K562 (cell line): ENCODE data around the gene PRPSAP2. TPM values are rescaled to one million over a fixed set of nuclear protein-coding genes. Genes with fewer than 3 reads are reported as not detected.

Experiments
- ATAC-seq: fragments of 200-7000 bp; cut with Tn5 transposase; 3 replicates; pipeline ENCODE4 v1.9.1; 2020; ENCODE audit warnings: moderate library complexity
- BruUV-seq: library from RNA; stranded (reverse); fragments of 400-500 nt; replicated peaks from 2 replicates; lab custom pipeline; 2021; lab: Mats Ljungman, UMichigan
- CTCF ChIA-PET: fragments of 300-600 bp; formaldehyde crosslinking; extraction: SDS; loops from one replicate; lab custom pipeline; 2021; ENCODE audit warnings: low intra/inter-chr PET ratio; lab: Yijun Ruan, JAX
- POLR2A ChIA-PET: fragments of 300-600, 350-650 bp; sonication (Branson Sonifier 250); formaldehyde crosslinking; extraction: SDS; loops from one replicate; lab custom pipeline; 2021; ENCODE audit warnings: antibody characterized with exemption, inconsistent platforms; lab: Yijun Ruan, JAX
- DNase-seq, 4 experiments: peaks; one replicate each; pipeline versions ENCODE4 v3.0.0 to v3.0.0-alpha.2; 2011 to 2018; ENCODE audit warnings: low spot score in 3 of 4, mixed read lengths in 3 of 4; ENCODE audit errors: extremely low read depth in 1 of 4
- FAIRE-seq: peaks from 2 replicates; lab custom pipeline; 2011; peaks lifted over from hg19 to GRCh38; lab: Jason Lieb, UNC
- H2AFZ ChIP-seq: 2 replicates; pipeline ENCODE4 v1.6.0; 2011; ENCODE audit warnings: low read depth, low read length, control low read depth, inconsistent platforms
- H3K27ac ChIP-seq: fragments of 200-600 bp; 3 replicates; pipeline ENCODE4 v1.8.0; 2011; ENCODE audit warnings: low read depth, mild to moderate bottlenecking, control low read depth, inconsistent platforms, low read length, moderate library complexity, mixed read lengths; ENCODE audit errors: extremely low read depth
- H3K27me3 ChIP-seq, 2 experiments: fragments of 300-600 bp in 1 of 2; 2 replicates in 1 of 2; 3 replicates in 1 of 2; pipeline versions ENCODE4 v1.6.0 to v1.8.0; 2011; ENCODE audit warnings: inconsistent platforms in 2 of 2, low read length in 2 of 2, mild to moderate bottlenecking in 1 of 2, mixed read lengths in 1 of 2, moderate library complexity in 1 of 2; ENCODE audit not compliant: control insufficient read depth in 2 of 2, insufficient read depth in 2 of 2
- H3K36me3 ChIP-seq: fragments of 300-600 bp; 3 replicates; pipeline ENCODE4 v1.8.0; 2011; ENCODE audit warnings: mild to moderate bottlenecking, low read length, inconsistent platforms; ENCODE audit not compliant: control insufficient read depth, insufficient read depth
- H3K4me1 ChIP-seq, 2 experiments: fragments of 200-600 bp in 1 of 2; replicated peaks in 1 of 2; 2 replicates in 1 of 2; 3 replicates in 1 of 2; pipeline versions ENCODE4 v1.5.1 to v1.8.0; 2011; ENCODE audit warnings: inconsistent platforms in 2 of 2, low read length in 2 of 2, mild to moderate bottlenecking in 1 of 2, mixed read lengths in 1 of 2, moderate library complexity in 1 of 2; ENCODE audit not compliant: control insufficient read depth in 2 of 2, insufficient read depth in 2 of 2
- H3K4me2 ChIP-seq: 2 replicates; pipeline ENCODE4 v1.6.1; 2011; ENCODE audit warnings: low read length, control low read depth, inconsistent platforms, mixed read lengths; ENCODE audit not compliant: insufficient read depth
- H3K4me3 ChIP-seq: fragments of 200-600 bp; sonication (generic), shearing (Covaris generic); 2 replicates; pipeline ENCODE4 v1.5.1; 2016; ENCODE audit warnings: control low read depth, inconsistent platforms
- H3K79me2 ChIP-seq: fragments of 200-600 bp; 3 replicates; pipeline ENCODE4 v1.8.0; 2011; ENCODE audit warnings: low read length, inconsistent platforms; ENCODE audit not compliant: control insufficient read depth, insufficient read depth
- H3K9ac ChIP-seq, 2 experiments: 2 replicates each; pipeline versions ENCODE4 v1.6.0 to v1.6.1; 2011; ENCODE audit warnings: low read depth in 2 of 2, low read length in 2 of 2, control low read depth in 1 of 2, inconsistent platforms in 1 of 2, mild to moderate bottlenecking in 1 of 2, mixed read lengths in 1 of 2; ENCODE audit not compliant: insufficient read depth in 1 of 2
- H3K9me1 ChIP-seq: one replicate; pipeline ENCODE4 v1.6.0; 2011; ENCODE audit warnings: inconsistent platforms, mild to moderate bottlenecking, low read length, moderate library complexity; ENCODE audit not compliant: control insufficient read depth, insufficient read depth
- H3K9me3 ChIP-seq: replicated peaks from 2 replicates; pipeline ENCODE4 v1.5.1; 2011; ENCODE audit warnings: low read depth, low read length, inconsistent platforms; ENCODE audit not compliant: control insufficient read depth, insufficient read depth
- H4K20me1 ChIP-seq: replicated peaks from 2 replicates; pipeline ENCODE4 v1.6.1; 2011; ENCODE audit warnings: low read length, inconsistent platforms, mixed read lengths; ENCODE audit not compliant: control insufficient read depth, insufficient read depth
- ATF7 ChIP-seq: fragments of 450-650 bp; IDR thresholded peaks from 2 replicates; pipeline ENCODE4 v1.7.1; 2014; ENCODE audit warnings: mild to moderate bottlenecking, moderate library complexity
- CREB3L1 ChIP-seq: fragments of 450-650 bp; IDR thresholded peaks from 2 replicates; pipeline ENCODE4 v1.6.1; 2014; ENCODE audit warnings: low read depth, mild to moderate bottlenecking, moderate library complexity, borderline replicate concordance
- CTBP1 ChIP-seq: fragments of 450-650 bp; IDR thresholded peaks from 2 replicates; pipeline ENCODE4 v1.6.1; 2016; ENCODE audit warnings: borderline replicate concordance
- CTCF ChIP-seq, 3 experiments: IDR thresholded peaks in 2 of 3; conservative IDR thresholded peaks in 1 of 3; 2 replicates each; pipeline ENCODE4 v1.5.1; 2011 to 2012; ENCODE audit warnings: low read length in 3 of 3, mild to moderate bottlenecking in 3 of 3, control low read depth in 2 of 3, improper control_type of control experiment in 1 of 3, inconsistent platforms in 1 of 3, low read depth in 1 of 3, mixed read lengths in 1 of 3, moderate library complexity in 1 of 3; ENCODE audit not compliant: insufficient read depth in 2 of 3
- HSF4 ChIP-seq: fragments of 250-450 bp; sonication (Bioruptor Pico); IDR thresholded peaks from 2 replicates; pipeline ENCODE4 v2.1.2; 2022; ENCODE audit warnings: mild to moderate bottlenecking, moderate library complexity, borderline replicate concordance
- L3MBTL2 ChIP-seq: fragments of 450-650 bp; IDR thresholded peaks from 2 replicates; pipeline ENCODE4 v1.6.1; 2016; ENCODE audit warnings: mild to moderate bottlenecking, moderate library complexity
- MBD2 ChIP-seq: sonication (generic); IDR thresholded peaks from 2 replicates; pipeline ENCODE4 v1.6.1; 2016; ENCODE audit warnings: low read depth, borderline replicate concordance
- MTF1 ChIP-seq: fragments of 250-450 bp; sonication (Bioruptor Pico); IDR thresholded peaks from 2 replicates; pipeline ENCODE4 v1.9.0; 2021; ENCODE audit warnings: moderate library complexity, mild to moderate bottlenecking, inconsistent platforms, borderline replicate concordance
- NCOA2 ChIP-seq, 2 experiments: fragments of 450-650 bp; IDR thresholded peaks; 2 replicates each; pipeline ENCODE4 v1.6.1; 2018; ENCODE audit warnings: mild to moderate bottlenecking in 2 of 2, moderate library complexity in 1 of 2; ENCODE audit not compliant: partially characterized antibody in 2 of 2
- POLR3A ChIP-seq: IDR thresholded peaks from 2 replicates; pipeline ENCODE4 v1.6.1; 2011; ENCODE audit warnings: borderline replicate concordance, mild to moderate bottlenecking, moderate library complexity; ENCODE audit not compliant: insufficient read length, insufficient read depth; ENCODE audit errors: extremely low read depth
- STAT6 ChIP-seq: sonication (generic); formaldehyde crosslinking; IDR thresholded peaks from 2 replicates; pipeline ENCODE4 v1.8.1; 2023; ENCODE audit warnings: mild to moderate bottlenecking, missing genetic modification reagents
- TAF7 ChIP-seq: fragments of 450-650 bp; IDR thresholded peaks from 2 replicates; pipeline ENCODE4 v1.6.1; 2016; ENCODE audit warnings: missing genetic modification characterization, missing compliant biosample characterization
- TOE1 ChIP-seq, 2 experiments: fragments of 450-650 bp in 1 of 2; sonication (generic) in 1 of 2; formaldehyde crosslinking in 1 of 2; IDR thresholded peaks; 2 replicates each; pipeline versions ENCODE4 v1.7.1 to v1.8.0; 2016 to 2022; ENCODE audit warnings: borderline replicate concordance in 2 of 2, mild to moderate bottlenecking in 2 of 2, antibody characterized with exemption in 1 of 2, inconsistent platforms in 1 of 2, low read depth in 1 of 2, missing genetic modification reagents in 1 of 2, moderate library complexity in 1 of 2
- WGBS: fragments of 100-300 bp; shearing (Covaris generic); methylation state at CpG from one replicate; pipeline ENCODE4 v1.1.6; 2016; ENCODE audit warnings: low coverage, mixed read lengths; ENCODE audit not compliant: insufficient coverage; ENCODE audit errors: missing lambda C conversion rate; 5-methylcytosine and 5-hydroxymethylcytosine counted together
- in situ Hi-C: fragments of 300-500 bp; cut with MboI; formaldehyde crosslinking; loops from 4 replicates; pipeline ENCODE4 v1.15.0; 2018; ENCODE audit warnings: inconsistent platforms, mixed read lengths
- intact Hi-C: fragments of 100-400 bp; cut with micrococcal nuclease; formaldehyde crosslinking; loops from 2 replicates; pipeline ENCODE4 v1.14.2; 2022
- polyA plus RNA-seq, 8 experiments: library from polyadenylated mRNA; depleted of rRNA in 4 of 8; stranded (reverse) in 5 of 8; unstranded in 3 of 8; fragments of >200 nt; fragmentation: Nextera tagmentation in 2 of 8; fragmentation: Illumina TruSeq in 1 of 8; extraction: Ambion mirVana in 2 of 8; extraction: Trizol in 1 of 8; gene quantifications; 2 replicates each; pipeline versions ENCODE4 v1.2.1 to v1.2.3, GENCODE V29; 2011 to 2014; ENCODE audit warnings: inconsistent platforms in 1 of 8, missing spikeins in 1 of 8
- total RNA-seq, 7 experiments: library from RNA; depleted of rRNA in 6 of 7; stranded (reverse); fragments of >200 nt in 6 of 7; fragmentation: Illumina TruSeq in 2 of 7; extraction: Trizol in 2 of 7; gene quantifications; 2 replicates each; pipeline versions ENCODE4 v1.2.1 to v1.2.3, GENCODE V29; 2011 to 2021; ENCODE audit warnings: low replicate concordance in 1 of 7

The PRPSAP2 gene
- total and polyA plus RNA-seq, 9 of the 15 experiments (the other 6 are each of a cell fraction or from before 2014, with no cell fraction given): 15.5 to 56.7 (median 35.7) TPM

GRCh38 chr17:18855831-18856569 lies 1.9 kb upstream of the PRPSAP2 start (continued):
- peak; percentile 32; the same call in 1 of the 2 replicates for TF ChIP-seq ATF7
- TF ChIP-seq L3MBTL2: peak; percentile 76
- TF ChIP-seq CTBP1: peak; percentile 95

GRCh38 chr17:18856570-18856915 lies 1.4 kb upstream of the PRPSAP2 start:
- Histone ChIP-seq H3K9me3 (no peaks in the 10 kb centered on the region), H3K4me2 (peak overlapping the region; percentile 79), H3K4me1 (peaks cover 7 to 14% of the 10 kb centered on the region in 2 experiments), H3K27ac (peak overlapping the region; percentile 38), H3K79me2 (peaks cover 32% of the 10 kb centered on the region), H3K27me3 (no peaks in the 10 kb centered on the region), H2AFZ (peak overlapping the region; percentile 89), H3K36me3 (peaks cover 4% of the 10 kb centered on the region; the same call in 1 of the 3 replicates), H3K4me3 (peak overlapping the region; percentile 50), H3K9ac (peak overlapping the region in 1 of 2 experiments; percentile 63; a peak in 2 of 4 replicates), H4K20me1 (no peaks in the 10 kb centered on the region), H3K9me1 (no peaks in the 10 kb centered on the region)
- CTCF ChIA-PET: no interaction called here
- intact Hi-C loops: no loop called here
- BruUV-seq: no TSS peak
- FAIRE-seq (no peak), DNase-seq (no peak), ATAC-seq (no peak)
- POLR2A ChIA-PET: no interaction called here
- in situ Hi-C loops: no loop called here
- WGBS: 8% methylated on average over 7 of the region's 7 CpGs
- TF ChIP-seq MTF1 (CRISPR knock-in tag) (no peak), NCOA2 (IDR thresholded peaks at IDR 0.05; ENCODE audit: partially characterized antibody in 2 of 2) (no peak), CTCF (IDR thresholded peaks at IDR 0.05 in 2 of 3, conservative IDR thresholded peaks at IDR 0.05 in 1 of 3; ENCODE audit: insufficient read depth in 2 of 3, low read depth in 1 of 3, low read length in 3 of 3) (no peak), TAF7 (0 out of 2 replicates have a peak, but pooled peaks have one; percentile 2), TOE1 (IDR thresholded peaks at IDR 0.05; ENCODE audit: borderline replicate concordance) (0 out of 2 replicates have a peak, but pooled peaks have one; percentile 1), TOE1 (CRISPR knock-in tag; IDR thresholded peaks at IDR 0.05; ENCODE audit: borderline replicate concordance, low read depth) (no peak), MBD2 (no peak), POLR3A (no peak), HSF4 (CRISPR knock-in tag) (no peak), CREB3L1 (0 out of 2 replicates have a peak, but pooled peaks have one; percentile 9), STAT6 (CRISPR knock-in tag) (no peak)
